IPS-15b (cell line): ENCODE data around the gene ACOXL.

ENCODE experiments used
- H3K27me3 ChIP-seq: one replicate; pipeline ENCODE4 v1.6.1; 2013; ENCODE audit warnings: low read length; ENCODE audit not compliant: control insufficient read depth, insufficient read depth
- H3K36me3 ChIP-seq: one replicate; pipeline ENCODE4 v1.6.1; 2013; ENCODE audit warnings: low read length; ENCODE audit not compliant: control insufficient read depth, insufficient read depth
- H3K4me1 ChIP-seq: one replicate; pipeline ENCODE4 v1.6.1; 2013; ENCODE audit warnings: mild to moderate bottlenecking, low read length; ENCODE audit not compliant: control insufficient read depth, insufficient read depth
- H3K4me3 ChIP-seq: one replicate; pipeline ENCODE4 v1.5.1; 2013; ENCODE audit warnings: low read depth, low read length
- H3K9ac ChIP-seq: one replicate; pipeline ENCODE4 v1.6.1; 2013; ENCODE audit warnings: low read depth, mild to moderate bottlenecking, low read length
- H3K9me3 ChIP-seq: one replicate; pipeline ENCODE4 v1.6.1; 2013; ENCODE audit warnings: mild to moderate bottlenecking, low read length; ENCODE audit not compliant: control insufficient read depth, insufficient read depth

ACOXL gene

GRCh38 chr2:111100765-111101162 lies 368.4 kb downstream of the ACOXL start:
- H3K9ac ChIP-seq: no peak overlapping the region
- H3K36me3 ChIP-seq: no peaks in the 10 kb centered on the region
- H3K9me3 ChIP-seq: no peaks in the 10 kb centered on the region
- no peak overlapping the region for H3K4me3 ChIP-seq
- H3K4me1 ChIP-seq: no peaks in the 10 kb centered on the region
- no peaks in the 10 kb centered on the region for H3K27me3 ChIP-seq

GRCh38 chr2:111101592-111101991 lies 369.2 kb downstream of the ACOXL start:
- Histone ChIP-seq H3K9ac (no peak overlapping the region), H3K9me3 (no peaks in the 10 kb centered on the region), H3K4me1 (no peaks in the 10 kb centered on the region), H3K4me3 (no peak overlapping the region), H3K27me3 (no peaks in the 10 kb centered on the region), H3K36me3 (no peaks in the 10 kb centered on the region)

GRCh38 chr2:111102216-111102615 lies 369.8 kb downstream of the ACOXL start:
- H3K9me3 ChIP-seq: no peaks in the 10 kb centered on the region
- no peaks in the 10 kb centered on the region for H3K27me3 ChIP-seq
- H3K4me1 ChIP-seq: no peaks in the 10 kb centered on the region
- H3K4me3 ChIP-seq: no peak overlapping the region
- H3K36me3 ChIP-seq: no peaks in the 10 kb centered on the region
- no peak overlapping the region for H3K9ac ChIP-seq

GRCh38 chr2:111105926-111106325 lies 373.6 kb downstream of the ACOXL start:
- Histone ChIP-seq H3K27me3 (no peaks in the 10 kb centered on the region), H3K9ac (no peak overlapping the region), H3K9me3 (no peaks in the 10 kb centered on the region), H3K4me3 (no peak overlapping the region), H3K4me1 (no peaks in the 10 kb centered on the region), H3K36me3 (no peaks in the 10 kb centered on the region)

- H3K36me3 ChIP-seq: no peaks in the 10 kb centered on the region
- H3K9me3 ChIP-seq: no peaks in the 10 kb centered on the region
- no peaks in the 10 kb centered on the region for H3K4me1 ChIP-seq
- H3K9ac ChIP-seq: no peak overlapping the region
- H3K4me3 ChIP-seq: no peak overlapping the region
- no peaks in the 10 kb centered on the region for H3K27me3 ChIP-seq
These were observed 374.3 kb downstream of the ACOXL start for GRCh38 chr2:111106706-111107105.

GRCh38 chr2:111108745-111109271 lies 376.4 kb downstream of the ACOXL start:
- no peaks in the 10 kb centered on the region for H3K9me3 ChIP-seq
- no peaks in the 10 kb centered on the region for H3K36me3 ChIP-seq
- no peaks in the 10 kb centered on the region for H3K27me3 ChIP-seq
- H3K4me3 ChIP-seq: no peak overlapping the region
- H3K9ac ChIP-seq: no peak overlapping the region
- no peaks in the 10 kb centered on the region for H3K4me1 ChIP-seq

- H3K9me3 ChIP-seq: no peaks in the 10 kb centered on the region
- no peaks in the 10 kb centered on the region for H3K36me3 ChIP-seq
- no peak overlapping the region for H3K4me3 ChIP-seq
- H3K27me3 ChIP-seq: peaks cover 2% of the 10 kb centered on the region
- H3K4me1 ChIP-seq: no peaks in the 10 kb centered on the region
- H3K9ac ChIP-seq: no peak overlapping the region
These were observed 378.9 kb downstream of the ACOXL start for GRCh38 chr2:111111101-111111755.

GRCh38 chr2:111113838-111114237 lies 381.5 kb downstream of the ACOXL start:
- Histone ChIP-seq H3K4me1 (no peaks in the 10 kb centered on the region), H3K27me3 (peaks cover 14% of the 10 kb centered on the region), H3K36me3 (no peaks in the 10 kb centered on the region), H3K4me3 (no peak overlapping the region), H3K9me3 (no peaks in the 10 kb centered on the region), H3K9ac (no peak overlapping the region)

GRCh38 chr2:111116011-111116746 lies 383.8 kb downstream of the ACOXL start:
- H3K4me3 ChIP-seq: no peak overlapping the region
- H3K27me3 ChIP-seq: peaks cover 28% of the 10 kb centered on the region

GRCh38 chr2:111116843-111117597 lies 384.6 kb downstream of the ACOXL start:
- H3K4me3 ChIP-seq: peak overlapping the region; percentile 54

More at GRCh38 chr2:111116011-111116746, 383.8 kb downstream of the ACOXL start:
- H3K9me3 ChIP-seq: no peaks in the 10 kb centered on the region
- no peaks in the 10 kb centered on the region for H3K4me1 ChIP-seq
- H3K9ac ChIP-seq: no peak overlapping the region
- no peaks in the 10 kb centered on the region for H3K36me3 ChIP-seq

GRCh38 chr2:111117598-111118480 lies 385.5 kb downstream of the ACOXL start:
- Histone ChIP-seq H3K4me1 (no peaks in the 10 kb centered on the region), H3K9ac (no peak overlapping the region), H3K4me3 (peak overlapping the region; percentile 54), H3K9me3 (no peaks in the 10 kb centered on the region), H3K36me3 (no peaks in the 10 kb centered on the region), H3K27me3 (peaks cover 34% of the 10 kb centered on the region)

More at GRCh38 chr2:111116843-111117597, 384.6 kb downstream of the ACOXL start:
- H3K9me3 ChIP-seq: no peaks in the 10 kb centered on the region
- H3K4me1 ChIP-seq: no peaks in the 10 kb centered on the region
- H3K36me3 ChIP-seq: no peaks in the 10 kb centered on the region
- no peak overlapping the region for H3K9ac ChIP-seq
- H3K27me3 ChIP-seq: peaks cover 34% of the 10 kb centered on the region
